ENCODE data around the gene ACTG2.

- TF ChIP-seq CTCF (IDR thresholded peaks at IDR 0.05 in 4 of 5, conservative IDR thresholded peaks at IDR 0.05 in 1 of 5) = no peak
- TF ChIP-seq POLR2A (IDR thresholded peaks at IDR 0.05) = no peak
Observed at GRCh38 chr2:73894877-73895276, 2.1 kb downstream of the ACTG2 start.

All from gastrocnemius medialis (tissue), 4 donors.